SKM-1 (cell line): ENCODE measurements around the gene TSPAN11.

Experiments
- DNase-seq: peaks from one replicate; lab custom pipeline; 2025; ENCODE audit not compliant: unreplicated experiment; lab: John Stamatoyannopoulos, UW

Gene TSPAN11

DNA sequence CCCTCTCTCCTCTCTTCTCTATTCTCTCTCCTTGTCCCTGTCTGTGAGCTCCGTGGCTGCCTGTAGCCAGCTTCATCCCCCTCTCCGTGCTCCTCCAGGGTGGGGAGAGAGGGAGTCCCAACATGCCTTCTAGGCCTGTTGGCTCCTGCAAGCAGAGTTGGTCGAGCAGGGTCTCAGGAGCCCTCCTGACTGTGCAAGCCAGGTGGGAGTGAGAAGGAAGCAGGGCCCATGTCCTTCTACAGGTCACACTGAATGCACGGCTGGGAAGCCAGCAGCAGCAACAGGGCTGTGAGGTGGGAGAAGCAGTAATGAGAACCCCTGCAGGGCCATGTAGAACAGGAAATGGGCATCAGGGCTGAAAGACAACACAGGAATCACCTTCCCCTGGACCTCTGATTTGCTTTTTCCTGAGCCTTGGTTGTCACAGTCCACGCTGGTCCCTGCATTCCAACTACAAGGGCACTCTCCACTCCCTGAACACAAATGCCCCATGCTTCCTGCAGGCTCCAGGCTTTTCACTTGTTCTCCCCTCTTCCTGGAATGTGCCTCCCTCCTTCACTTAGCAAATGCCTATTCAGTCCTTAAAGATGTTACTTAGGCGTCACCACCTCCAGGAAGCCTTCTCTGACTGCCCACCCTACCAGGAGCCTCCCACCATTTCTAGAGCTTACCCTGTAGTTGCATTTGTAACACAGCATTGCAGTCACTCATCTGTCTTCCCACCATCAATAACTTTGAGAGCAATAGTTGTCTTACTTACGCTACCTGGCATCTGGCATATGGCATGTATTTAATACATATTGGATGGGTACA is 51.2 kb downstream of the TSPAN11 start:
- no peak for DNase-seq

- DNase-seq = no peak
These were observed 52.1 kb downstream of the TSPAN11 start for GRCh38 chr12:30978639-30979038.

DNA sequence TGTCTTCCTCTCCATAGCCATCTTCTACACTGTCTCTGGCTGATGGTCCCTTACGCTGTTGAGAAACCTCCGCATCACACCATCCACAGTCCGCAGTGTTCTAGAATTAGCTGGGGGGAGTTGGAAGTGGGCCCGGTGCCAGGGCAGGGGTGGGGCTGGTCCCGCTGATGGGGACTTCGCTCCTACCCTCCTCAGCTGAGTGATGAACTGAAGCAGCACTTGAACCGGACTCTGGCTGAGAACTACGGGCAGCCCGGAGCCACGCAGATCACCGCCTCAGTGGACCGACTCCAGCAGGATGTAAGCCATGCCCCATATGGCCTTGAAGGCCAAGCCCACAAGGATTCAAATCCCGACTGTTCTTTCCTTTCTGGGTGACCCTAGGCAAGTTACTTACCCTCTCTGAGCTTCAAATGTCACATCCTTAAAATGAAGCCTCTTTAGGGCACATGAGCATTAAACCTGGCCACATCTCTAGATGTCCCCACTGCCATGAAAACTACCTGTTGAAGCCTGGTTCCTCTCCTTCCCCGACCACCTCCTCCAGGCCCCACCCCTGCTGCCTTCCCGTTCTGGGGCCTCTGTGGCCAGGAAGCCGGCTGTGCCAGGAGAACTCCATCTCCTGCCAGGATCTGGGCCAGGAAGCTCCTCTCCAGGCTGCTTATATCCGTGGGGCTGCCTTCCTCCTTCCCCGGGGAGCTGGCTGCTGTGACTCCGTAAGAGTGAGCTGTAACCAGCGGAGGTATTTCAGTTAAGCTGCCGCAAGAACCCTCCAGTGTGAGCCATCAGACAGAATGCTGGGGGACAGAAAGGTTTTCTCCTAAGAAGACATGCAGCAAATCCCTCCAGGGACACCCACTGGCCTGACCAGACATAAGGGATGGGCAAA is 53.1 kb downstream of the TSPAN11 start:
- no peak for DNase-seq

GRCh38 chr12:30980955-30981662 is 54.6 kb downstream of the TSPAN11 start:
- DNase-seq = no peak

- DNase-seq = no peak
These were observed 55.9 kb downstream of the TSPAN11 start for GRCh38 chr12:30982413-30982812.

- no peak for DNase-seq
These were observed 59.4 kb downstream of the TSPAN11 start for GRCh38 chr12:30985814-30986452.

GRCh38 chr12:30988086-30988485 is 61.5 kb downstream of the TSPAN11 start:
- no peak for DNase-seq

GRCh38 chr12:30988646-30989286 is 62.2 kb downstream of the TSPAN11 start:
- DNase-seq = no peak

GRCh38 chr12:30989754-30990153 is 63.2 kb downstream of the TSPAN11 start:
- no peak for DNase-seq

DNA sequence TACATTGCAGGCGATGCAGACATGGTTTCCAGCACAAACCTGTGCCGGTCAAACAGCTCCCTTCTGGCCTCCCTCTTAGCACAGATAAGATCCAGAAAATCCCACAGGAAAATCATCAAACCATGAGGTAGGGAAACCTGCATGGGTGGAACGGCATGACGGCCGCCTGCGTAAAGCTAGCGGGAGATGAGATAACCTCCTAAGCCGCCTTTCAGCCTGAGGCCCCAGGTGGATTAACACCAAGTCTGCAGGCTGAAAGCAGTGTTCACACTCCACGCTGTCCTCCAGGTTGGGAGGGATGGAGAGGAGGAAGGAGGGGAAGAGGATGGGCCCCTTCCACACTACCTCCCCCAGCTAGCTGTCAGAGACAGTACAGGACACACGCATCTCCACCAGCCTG is 63.8 kb downstream of the TSPAN11 start:
- DNase-seq = no peak

DNA sequence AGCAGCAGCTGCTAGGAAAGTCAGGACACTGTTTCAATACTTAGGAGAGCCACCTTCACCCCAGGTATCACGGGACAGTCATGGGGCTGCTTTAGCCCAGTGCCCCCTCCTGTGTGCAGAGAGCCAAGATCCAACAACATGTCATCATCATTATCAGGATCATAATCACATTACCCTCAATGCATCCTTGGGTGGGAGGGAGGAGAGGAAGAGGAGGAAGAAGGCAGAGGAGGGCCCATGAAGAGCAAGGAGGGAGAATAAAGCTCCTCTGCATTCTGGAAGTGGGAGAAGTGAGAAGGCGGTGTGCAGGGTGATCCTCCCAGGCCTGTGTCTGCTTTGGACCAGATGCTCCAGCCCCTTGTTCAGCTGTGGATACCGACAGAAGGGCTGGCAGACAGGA is 64.2 kb downstream of the TSPAN11 start:
- no peak for DNase-seq

GRCh38 chr12:30991466-30991865 is 64.9 kb downstream of the TSPAN11 start:
- no peak for DNase-seq

- no peak for DNase-seq
These were observed 65.8 kb downstream of the TSPAN11 start for GRCh38 chr12:30992381-30992780.

- no peak for DNase-seq
These were observed 67.2 kb downstream of the TSPAN11 start for GRCh38 chr12:30993766-30994165.

- DNase-seq = no peak
These were observed 67.7 kb downstream of the TSPAN11 start for GRCh38 chr12:30994274-30994673.

DNA sequence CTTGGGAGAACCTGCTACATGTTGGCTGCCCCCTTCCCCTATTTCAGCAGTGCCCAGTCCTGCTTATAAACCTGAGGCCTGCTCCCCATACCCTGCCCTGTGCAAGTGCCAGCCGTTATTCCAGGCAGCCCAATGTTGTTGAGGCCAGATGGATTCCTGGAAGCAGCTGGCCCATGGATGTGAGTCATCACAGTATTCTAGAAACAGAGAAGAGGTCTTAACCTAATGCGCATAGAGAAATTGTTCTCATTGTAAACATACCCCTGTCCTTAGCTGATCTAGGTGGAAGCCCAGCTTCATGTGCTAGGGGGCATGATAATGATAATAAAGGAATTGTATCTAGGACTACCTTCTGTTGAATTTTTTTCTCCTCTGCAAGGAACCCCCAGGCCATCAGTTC is 69.7 kb downstream of the TSPAN11 start:
- no peak for DNase-seq

DNA sequence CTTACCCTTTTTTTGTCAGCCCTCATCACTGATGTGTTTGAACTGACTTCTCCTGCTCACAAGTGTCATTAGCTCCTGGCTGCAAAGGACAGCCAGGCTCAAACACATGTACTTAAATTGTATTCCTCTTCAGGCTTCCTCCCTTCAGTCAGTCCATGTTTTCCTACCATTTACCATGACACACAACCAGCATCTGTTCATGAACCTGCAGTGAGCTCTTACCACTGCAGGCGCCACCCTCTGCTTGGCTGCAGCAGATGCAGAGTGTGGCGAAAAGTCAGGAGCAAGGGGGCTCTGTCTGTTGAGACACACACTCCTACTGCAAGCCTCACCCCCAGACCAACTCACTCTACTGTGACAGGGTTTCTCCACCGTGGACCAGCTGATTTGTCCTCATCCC is 70.2 kb downstream of the TSPAN11 start:
- no peak for DNase-seq

DNA sequence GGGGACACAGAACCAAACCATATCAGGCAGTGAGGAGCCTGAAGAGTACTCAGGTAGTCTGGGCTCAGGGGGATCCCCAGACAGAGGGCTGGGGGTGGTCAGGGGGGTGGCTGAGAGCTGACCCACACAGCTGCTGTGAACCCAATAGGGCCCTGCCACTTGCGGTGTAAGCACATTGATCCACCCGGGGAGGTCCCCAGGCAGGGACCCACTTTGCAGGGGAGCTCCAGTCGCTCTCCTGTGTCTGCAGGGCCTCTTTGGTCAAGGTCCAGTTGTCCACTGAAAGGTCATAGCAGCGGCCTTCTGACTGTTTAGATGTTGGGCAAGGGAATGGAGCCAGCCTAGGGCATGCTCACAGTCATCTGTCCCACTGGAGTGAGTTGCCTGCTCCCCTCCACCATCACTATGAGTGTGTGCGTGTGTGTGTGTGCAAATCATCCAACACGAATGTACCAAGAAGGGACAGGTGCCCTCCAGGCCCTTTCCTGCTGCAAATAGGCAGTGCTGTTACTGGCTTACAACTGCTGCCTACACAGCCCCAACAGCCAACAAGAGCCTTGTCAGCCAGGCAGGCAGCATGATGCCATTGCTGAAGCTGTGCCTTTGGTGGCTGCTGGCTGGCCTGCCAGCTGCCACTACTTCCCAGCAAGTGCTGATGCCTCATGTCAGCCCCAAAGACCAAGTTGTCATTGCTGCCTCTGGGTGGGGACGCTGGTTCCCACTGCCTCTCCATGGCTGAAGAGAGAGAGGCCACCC is 71.3 kb downstream of the TSPAN11 start:
- DNase-seq = no peak

- DNase-seq = no peak
These were observed 72.5 kb downstream of the TSPAN11 start for GRCh38 chr12:30999011-30999410.

DNA sequence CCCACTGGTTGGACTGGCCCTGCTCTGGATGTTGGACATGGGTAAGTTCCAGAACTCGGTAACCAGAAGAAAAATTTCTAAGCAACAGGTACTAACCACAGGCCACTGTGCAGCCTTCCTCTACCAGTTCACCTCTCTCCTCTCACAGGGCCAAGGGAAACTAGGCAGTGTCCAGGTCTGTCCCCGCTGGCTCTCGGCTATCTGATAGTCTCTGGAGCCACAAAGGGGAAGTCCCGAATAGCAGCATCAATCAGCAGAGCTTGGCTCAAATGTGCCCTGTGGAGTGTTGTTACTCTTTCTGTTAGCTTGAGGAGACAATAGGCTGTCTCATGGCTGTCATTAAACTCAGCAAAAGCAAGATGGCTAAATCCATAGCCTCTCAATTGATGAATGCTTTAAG is 73.2 kb downstream of the TSPAN11 start:
- DNase-seq = no peak
